HEK293 (cell line): Measurements from ENCODE around the gene LRP8.

ENCODE experiments used
- EGR2 ChIP-seq: fragments of 450-650 bp; formaldehyde crosslinking; IDR thresholded peaks from 2 replicates; pipeline ENCODE4 v1.5.1; 2016; ENCODE audit warnings: low read depth, missing biosample characterization, missing genetic modification characterization
- ZNF274 ChIP-seq, 2 experiments: fragments of 200-500 bp in 1 of 2; fragments of 450-650 bp in 1 of 2; sonication (Bioruptor generic) in 1 of 2; formaldehyde crosslinking in 1 of 2; IDR thresholded peaks; 2 replicates each; pipeline versions ENCODE4 v1.5.1 to v1.6.1; 2014 to 2016; ENCODE audit warnings: borderline replicate concordance in 1 of 2, inconsistent platforms in 1 of 2, low read length in 1 of 2, missing biosample characterization in 1 of 2, missing genetic modification characterization in 1 of 2
- ZNF423 ChIP-seq: fragments of 450-650 bp; formaldehyde crosslinking; IDR thresholded peaks from 2 replicates; pipeline ENCODE4 v1.5.1; 2016; ENCODE audit warnings: missing biosample characterization, missing genetic modification characterization
- ZNF777 ChIP-seq: fragments of 450-650 bp; formaldehyde crosslinking; IDR thresholded peaks from 2 replicates; pipeline ENCODE4 v1.5.1; 2017; ENCODE audit warnings: missing biosample characterization, missing genetic modification characterization, borderline replicate concordance
- TF ChIP-seq, protein P1 (sequence below): fragments of 450-650 bp; formaldehyde crosslinking; IDR thresholded peaks from 2 replicates; pipeline ENCODE4 v1.5.1; 2016; ENCODE audit warnings: missing biosample characterization, missing genetic modification characterization
- TF ChIP-seq, protein P2 (sequence below): fragments of 450-650 bp; formaldehyde crosslinking; IDR thresholded peaks from 2 replicates; pipeline ENCODE4 v1.5.1; 2016; ENCODE audit warnings: missing biosample characterization, missing genetic modification characterization
- TF ChIP-seq, protein P3 (sequence below): sonication (generic); formaldehyde crosslinking; IDR thresholded peaks from 2 replicates; pipeline ENCODE4 v1.8.1; 2022; ENCODE audit warnings: mild to moderate bottlenecking, moderate library complexity, missing genetic modification reagents
- TF ChIP-seq, protein P4 (sequence below): fragments of 450-650 bp; formaldehyde crosslinking; IDR thresholded peaks from 2 replicates; pipeline ENCODE4 v1.5.1; 2016; ENCODE audit warnings: missing biosample characterization, missing genetic modification characterization, low read depth
- TF ChIP-seq, protein P5 (sequence below): fragments of 450-650 bp; formaldehyde crosslinking; IDR thresholded peaks from 2 replicates; pipeline ENCODE4 v1.5.1; 2016; ENCODE audit warnings: missing biosample characterization, missing genetic modification characterization

DNA sequence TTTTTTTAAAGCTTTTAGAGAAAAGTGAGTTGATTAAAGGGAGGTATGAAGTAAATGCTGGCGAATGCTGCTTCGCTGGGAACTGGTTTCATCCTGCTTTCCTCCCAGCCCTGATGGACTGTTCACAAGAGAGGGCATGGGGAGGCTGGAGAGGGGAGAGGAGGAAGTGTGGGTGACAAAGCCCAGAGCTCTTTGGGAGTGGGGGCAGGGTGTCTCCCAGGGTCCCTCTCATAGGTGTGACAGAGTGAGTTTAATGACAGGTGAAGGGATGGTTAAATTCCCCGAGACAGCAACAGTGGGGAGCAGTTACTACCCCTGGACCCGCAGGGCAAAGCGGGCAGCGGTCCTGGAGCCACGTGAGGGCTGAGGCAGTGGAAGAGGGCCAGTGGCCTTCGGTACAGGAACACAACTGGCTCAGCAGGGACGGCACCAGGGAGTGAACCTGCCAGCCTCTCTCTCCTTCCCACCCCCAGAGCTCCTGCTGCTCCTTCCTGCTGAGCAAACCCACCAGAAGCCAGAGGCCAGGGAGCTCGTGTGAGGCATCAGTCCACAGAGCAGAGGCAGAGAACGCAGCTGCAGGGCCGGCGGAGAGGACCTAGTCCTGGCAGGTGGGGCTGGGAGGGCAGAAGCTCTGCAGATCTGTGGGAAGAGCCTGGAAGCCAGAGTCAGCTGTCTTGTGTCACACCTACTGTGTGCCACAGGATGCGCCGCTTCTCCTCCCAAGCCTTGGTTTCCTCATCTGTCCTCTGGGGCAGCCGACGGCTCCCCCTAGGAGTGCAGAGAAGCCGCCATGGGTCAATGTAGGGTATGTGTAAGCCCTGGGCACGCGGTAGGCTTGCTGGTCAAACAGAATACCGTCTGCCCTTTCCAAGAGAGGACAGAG, 20.9 kb upstream of the LRP8 start:
- TF ChIP-seq, protein P1, sequence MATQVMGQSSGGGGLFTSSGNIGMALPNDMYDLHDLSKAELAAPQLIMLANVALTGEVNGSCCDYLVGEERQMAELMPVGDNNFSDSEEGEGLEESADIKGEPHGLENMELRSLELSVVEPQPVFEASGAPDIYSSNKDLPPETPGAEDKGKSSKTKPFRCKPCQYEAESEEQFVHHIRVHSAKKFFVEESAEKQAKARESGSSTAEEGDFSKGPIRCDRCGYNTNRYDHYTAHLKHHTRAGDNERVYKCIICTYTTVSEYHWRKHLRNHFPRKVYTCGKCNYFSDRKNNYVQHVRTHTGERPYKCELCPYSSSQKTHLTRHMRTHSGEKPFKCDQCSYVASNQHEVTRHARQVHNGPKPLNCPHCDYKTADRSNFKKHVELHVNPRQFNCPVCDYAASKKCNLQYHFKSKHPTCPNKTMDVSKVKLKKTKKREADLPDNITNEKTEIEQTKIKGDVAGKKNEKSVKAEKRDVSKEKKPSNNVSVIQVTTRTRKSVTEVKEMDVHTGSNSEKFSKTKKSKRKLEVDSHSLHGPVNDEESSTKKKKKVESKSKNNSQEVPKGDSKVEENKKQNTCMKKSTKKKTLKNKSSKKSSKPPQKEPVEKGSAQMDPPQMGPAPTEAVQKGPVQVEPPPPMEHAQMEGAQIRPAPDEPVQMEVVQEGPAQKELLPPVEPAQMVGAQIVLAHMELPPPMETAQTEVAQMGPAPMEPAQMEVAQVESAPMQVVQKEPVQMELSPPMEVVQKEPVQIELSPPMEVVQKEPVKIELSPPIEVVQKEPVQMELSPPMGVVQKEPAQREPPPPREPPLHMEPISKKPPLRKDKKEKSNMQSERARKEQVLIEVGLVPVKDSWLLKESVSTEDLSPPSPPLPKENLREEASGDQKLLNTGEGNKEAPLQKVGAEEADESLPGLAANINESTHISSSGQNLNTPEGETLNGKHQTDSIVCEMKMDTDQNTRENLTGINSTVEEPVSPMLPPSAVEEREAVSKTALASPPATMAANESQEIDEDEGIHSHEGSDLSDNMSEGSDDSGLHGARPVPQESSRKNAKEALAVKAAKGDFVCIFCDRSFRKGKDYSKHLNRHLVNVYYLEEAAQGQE (tag by site-specific recombination): no peak
- TF ChIP-seq, protein P2, sequence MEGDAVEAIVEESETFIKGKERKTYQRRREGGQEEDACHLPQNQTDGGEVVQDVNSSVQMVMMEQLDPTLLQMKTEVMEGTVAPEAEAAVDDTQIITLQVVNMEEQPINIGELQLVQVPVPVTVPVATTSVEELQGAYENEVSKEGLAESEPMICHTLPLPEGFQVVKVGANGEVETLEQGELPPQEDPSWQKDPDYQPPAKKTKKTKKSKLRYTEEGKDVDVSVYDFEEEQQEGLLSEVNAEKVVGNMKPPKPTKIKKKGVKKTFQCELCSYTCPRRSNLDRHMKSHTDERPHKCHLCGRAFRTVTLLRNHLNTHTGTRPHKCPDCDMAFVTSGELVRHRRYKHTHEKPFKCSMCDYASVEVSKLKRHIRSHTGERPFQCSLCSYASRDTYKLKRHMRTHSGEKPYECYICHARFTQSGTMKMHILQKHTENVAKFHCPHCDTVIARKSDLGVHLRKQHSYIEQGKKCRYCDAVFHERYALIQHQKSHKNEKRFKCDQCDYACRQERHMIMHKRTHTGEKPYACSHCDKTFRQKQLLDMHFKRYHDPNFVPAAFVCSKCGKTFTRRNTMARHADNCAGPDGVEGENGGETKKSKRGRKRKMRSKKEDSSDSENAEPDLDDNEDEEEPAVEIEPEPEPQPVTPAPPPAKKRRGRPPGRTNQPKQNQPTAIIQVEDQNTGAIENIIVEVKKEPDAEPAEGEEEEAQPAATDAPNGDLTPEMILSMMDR (tag by site-specific recombination): no peak
- TF ChIP-seq, protein P3, sequence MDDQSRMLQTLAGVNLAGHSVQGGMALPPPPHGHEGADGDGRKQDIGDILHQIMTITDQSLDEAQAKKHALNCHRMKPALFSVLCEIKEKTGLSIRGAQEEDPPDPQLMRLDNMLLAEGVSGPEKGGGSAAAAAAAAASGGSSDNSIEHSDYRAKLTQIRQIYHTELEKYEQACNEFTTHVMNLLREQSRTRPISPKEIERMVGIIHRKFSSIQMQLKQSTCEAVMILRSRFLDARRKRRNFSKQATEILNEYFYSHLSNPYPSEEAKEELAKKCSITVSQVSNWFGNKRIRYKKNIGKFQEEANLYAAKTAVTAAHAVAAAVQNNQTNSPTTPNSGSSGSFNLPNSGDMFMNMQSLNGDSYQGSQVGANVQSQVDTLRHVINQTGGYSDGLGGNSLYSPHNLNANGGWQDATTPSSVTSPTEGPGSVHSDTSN (CRISPR knock-in tag): no peak
- TF ChIP-seq EGR2 (tag by site-specific recombination): no peak
- TF ChIP-seq ZNF274 (IDR thresholded peaks at IDR 0.05; ENCODE audit: low read length): no peak
- TF ChIP-seq ZNF274 (tag by site-specific recombination; IDR thresholded peaks at IDR 0.05; ENCODE audit: borderline replicate concordance): no peak
- TF ChIP-seq, protein P4, sequence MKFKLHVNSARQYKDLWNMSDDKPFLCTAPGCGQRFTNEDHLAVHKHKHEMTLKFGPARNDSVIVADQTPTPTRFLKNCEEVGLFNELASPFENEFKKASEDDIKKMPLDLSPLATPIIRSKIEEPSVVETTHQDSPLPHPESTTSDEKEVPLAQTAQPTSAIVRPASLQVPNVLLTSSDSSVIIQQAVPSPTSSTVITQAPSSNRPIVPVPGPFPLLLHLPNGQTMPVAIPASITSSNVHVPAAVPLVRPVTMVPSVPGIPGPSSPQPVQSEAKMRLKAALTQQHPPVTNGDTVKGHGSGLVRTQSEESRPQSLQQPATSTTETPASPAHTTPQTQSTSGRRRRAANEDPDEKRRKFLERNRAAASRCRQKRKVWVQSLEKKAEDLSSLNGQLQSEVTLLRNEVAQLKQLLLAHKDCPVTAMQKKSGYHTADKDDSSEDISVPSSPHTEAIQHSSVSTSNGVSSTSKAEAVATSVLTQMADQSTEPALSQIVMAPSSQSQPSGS (tag by site-specific recombination): no peak
- TF ChIP-seq, protein P5, sequence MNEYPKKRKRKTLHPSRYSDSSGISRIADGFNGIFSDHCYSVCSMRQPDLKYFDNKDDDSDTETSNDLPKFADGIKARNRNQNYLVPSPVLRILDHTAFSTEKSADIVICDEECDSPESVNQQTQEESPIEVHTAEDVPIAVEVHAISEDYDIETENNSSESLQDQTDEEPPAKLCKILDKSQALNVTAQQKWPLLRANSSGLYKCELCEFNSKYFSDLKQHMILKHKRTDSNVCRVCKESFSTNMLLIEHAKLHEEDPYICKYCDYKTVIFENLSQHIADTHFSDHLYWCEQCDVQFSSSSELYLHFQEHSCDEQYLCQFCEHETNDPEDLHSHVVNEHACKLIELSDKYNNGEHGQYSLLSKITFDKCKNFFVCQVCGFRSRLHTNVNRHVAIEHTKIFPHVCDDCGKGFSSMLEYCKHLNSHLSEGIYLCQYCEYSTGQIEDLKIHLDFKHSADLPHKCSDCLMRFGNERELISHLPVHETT: no peak
- no peak for TF ChIP-seq ZNF777 (tag by site-specific recombination)
- TF ChIP-seq ZNF423 (tag by site-specific recombination): no peak
